NB4 (cell line): ENCODE results near the gene LRRK2.
"Not testable (repeated sequence)": the region's sequence is repeated elsewhere in the genome, so short reads cannot be mapped to it uniquely, and the experiment has no call there.

Source experiments
- DNase-seq: peaks from one replicate; pipeline ENCODE4 v3.0.0; 2010; ENCODE audit warnings: low read depth
- H3K4me3 ChIP-seq: one replicate; pipeline ENCODE4 v1.5.1; 2011; ENCODE audit warnings: mild to moderate bottlenecking, low read depth, low read length, moderate library complexity
- CTCF ChIP-seq: IDR thresholded peaks from one replicate; pipeline ENCODE4 v1.5.1; 2012; ENCODE audit warnings: low read depth, low read length
- MAX ChIP-seq: IDR thresholded peaks from 2 replicates; pipeline ENCODE4 v1.6.1; 2011; ENCODE audit warnings: low read depth, low read length
- MYC ChIP-seq: IDR thresholded peaks from 2 replicates; pipeline ENCODE4 v1.6.1; 2011; ENCODE audit warnings: low read depth, low read length
- POLR2A ChIP-seq: IDR thresholded peaks from 2 replicates; pipeline ENCODE4 v1.6.1; 2011; ENCODE audit warnings: mild to moderate bottlenecking; ENCODE audit not compliant: insufficient read length; ENCODE audit errors: extremely low read depth

Gene LRRK2

GRCh38 chr12:40207551-40207950 is 17.2 kb upstream of the LRRK2 start:
- DNase-seq = no peak
- no peak overlapping the region for H3K4me3 ChIP-seq
- TF ChIP-seq POLR2A (no peak), CTCF (no peak), MYC (no peak), MAX (no peak)

GRCh38 chr12:40208707-40209446 is 15.9 kb upstream of the LRRK2 start:
- H3K4me3 ChIP-seq = no peak overlapping the region
- peak; percentile 78 for DNase-seq
- TF ChIP-seq MAX (no peak), CTCF (no peak), POLR2A (no peak), MYC (no peak)

- no peak overlapping the region for H3K4me3 ChIP-seq
- TF ChIP-seq CTCF (no peak), POLR2A (no peak), MYC (no peak), MAX (no peak)
- DNase-seq = no peak
These were observed 14.9 kb upstream of the LRRK2 start for GRCh38 chr12:40209886-40210285.

GRCh38 chr12:40211186-40211585 is 13.6 kb upstream of the LRRK2 start:
- not testable (repeated sequence) for H3K4me3 ChIP-seq, DNase-seq

- no peak overlapping the region for H3K4me3 ChIP-seq
- DNase-seq = no peak
- TF ChIP-seq MAX (no peak), CTCF (no peak), MYC (no peak), POLR2A (no peak)
These were observed 12.2 kb upstream of the LRRK2 start for GRCh38 chr12:40212566-40212965.

- TF ChIP-seq CTCF (no peak), MAX (no peak), POLR2A (no peak), MYC (0 out of 2 replicates have a peak, but pooled peaks have one; percentile 20)
- peak; percentile 74 for DNase-seq
- H3K4me3 ChIP-seq = peak overlapping the region; percentile 17
These were observed 8.8 kb upstream of the LRRK2 start for GRCh38 chr12:40215982-40216381.
